Left renal cortex interstitium (tissue), 4 donors: ENCODE results near the gene ZXDC. TPM values are rescaled to one million over a fixed set of nuclear protein-coding genes. Genes with fewer than 3 reads are reported as not detected.

ENCODE experiments used
- DNase-seq, 4 donors: peaks; one replicate each; pipeline ENCODE4 v3.0.0-alpha.2; 2013; ENCODE audit warnings: low read depth in 4 of 4, low spot score in 2 of 4, missing footprints in 1 of 4
- polyA plus RNA-seq, 4 donors: library from polyadenylated mRNA; unstranded; fragments of 120-200 nt; gene quantifications; one replicate each; pipeline ENCODE4 v1.2.1, GENCODE V29; 2013; ENCODE audit not compliant: insufficient read length in 4 of 4

The ZXDC gene
- polyA plus RNA-seq, 4 donors, result 29.3 to 47.3 (median 35.9) TPM

DNA sequence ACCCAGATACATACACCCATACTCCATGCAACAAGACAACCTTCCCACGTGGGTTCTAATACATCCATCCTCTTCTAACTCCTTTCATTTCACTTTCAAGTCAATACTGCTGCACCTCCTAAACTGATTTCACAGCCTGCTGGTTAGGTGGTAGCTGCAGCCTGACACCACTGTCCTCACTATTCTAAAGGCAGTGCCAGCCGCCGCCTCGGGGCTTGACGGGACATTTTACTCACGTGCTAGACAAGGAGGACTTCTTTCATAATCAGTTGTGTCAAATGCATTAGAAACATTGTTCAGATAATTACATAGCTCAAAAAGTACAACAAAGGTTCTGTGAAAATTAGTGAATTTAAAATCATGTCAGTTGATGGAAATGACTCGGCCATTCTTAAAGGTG lies 35.6 kb upstream of the ZXDC start:
- DNase-seq, result no peak

DNA sequence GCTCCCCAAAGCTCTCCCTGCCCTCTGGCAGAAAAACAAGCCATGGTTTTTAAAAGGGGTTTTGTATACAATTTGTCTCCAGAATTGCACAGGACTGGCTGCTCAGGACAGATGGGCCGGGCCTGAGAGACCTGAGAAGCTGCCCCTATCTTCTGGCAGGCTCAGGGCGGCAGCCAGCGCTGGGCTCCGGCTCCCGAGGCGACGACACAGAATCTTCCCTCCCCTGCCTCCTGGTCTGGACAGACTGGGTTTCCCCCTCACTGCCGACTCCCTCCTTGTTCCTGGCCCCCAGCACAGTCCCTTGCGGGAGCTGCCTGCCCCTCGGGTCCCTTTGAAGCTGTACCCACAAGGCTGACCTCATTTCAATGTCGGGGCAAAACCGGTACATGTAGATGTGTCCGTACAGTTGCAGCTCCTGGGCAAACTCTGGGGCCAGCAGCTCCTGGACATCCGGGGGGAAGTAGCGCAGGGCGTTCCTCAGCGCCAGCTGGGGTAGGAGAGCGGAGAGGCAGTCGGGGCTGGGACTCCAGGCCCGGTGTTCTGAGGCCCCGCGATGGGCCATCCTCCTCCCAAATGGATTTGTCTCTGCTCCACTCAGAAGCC lies 34.7 kb upstream of the ZXDC start:
- no peak for DNase-seq

DNA sequence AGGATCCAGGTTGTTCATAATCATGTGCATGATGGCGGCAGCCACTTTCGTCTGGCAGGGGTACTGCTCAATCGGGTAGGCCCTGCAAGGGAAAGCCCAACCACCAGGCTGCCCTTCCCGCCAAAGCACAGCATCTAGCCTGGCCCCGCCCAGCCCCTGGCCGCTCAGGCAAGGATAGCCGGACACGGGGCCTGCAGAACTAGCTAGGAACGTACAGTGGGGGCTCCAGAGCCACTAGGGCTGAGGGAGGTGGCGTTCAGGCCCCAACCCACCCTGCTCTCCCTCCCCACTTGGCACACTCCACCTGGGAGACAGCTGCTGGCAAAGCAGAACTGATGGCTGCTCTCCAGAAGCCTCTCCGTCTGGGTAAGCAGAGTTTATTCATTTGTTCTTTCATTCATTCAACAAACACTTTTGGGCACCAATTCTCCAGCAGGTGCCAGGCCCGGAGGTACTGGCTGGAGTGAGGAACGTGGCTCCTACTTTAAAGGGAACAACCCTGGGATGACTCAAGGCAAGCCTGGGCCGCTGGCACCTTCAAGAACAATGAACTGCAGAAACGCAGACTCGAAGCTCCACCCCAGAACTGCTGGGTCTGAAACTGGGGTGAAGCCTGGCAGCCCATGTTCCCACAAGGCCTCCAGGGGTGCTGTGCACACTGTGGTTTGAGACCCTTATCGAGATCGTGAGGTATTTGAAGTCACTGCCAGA lies 34.1 kb upstream of the ZXDC start:
- DNase-seq, result no peak

DNA sequence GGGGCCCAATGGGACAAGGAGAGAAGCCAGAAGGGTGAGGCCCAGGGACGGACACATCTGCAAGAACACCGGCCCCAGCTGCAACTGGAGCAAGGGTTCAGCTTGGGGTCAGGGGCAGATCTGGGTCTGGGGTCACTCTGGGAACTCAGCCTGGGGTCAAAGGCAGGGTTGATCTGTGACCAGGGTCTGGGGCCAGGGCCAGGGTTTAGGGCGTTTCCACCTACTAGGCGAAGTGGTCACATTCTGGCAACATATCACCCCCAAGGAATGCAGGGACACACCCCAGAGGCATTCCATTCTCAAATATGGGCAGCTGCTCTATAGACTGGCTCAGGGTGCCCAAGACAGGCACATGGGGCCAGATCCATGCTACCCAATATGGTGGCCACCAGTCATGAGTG lies 32.9 kb upstream of the ZXDC start:
- no peak for DNase-seq

DNA sequence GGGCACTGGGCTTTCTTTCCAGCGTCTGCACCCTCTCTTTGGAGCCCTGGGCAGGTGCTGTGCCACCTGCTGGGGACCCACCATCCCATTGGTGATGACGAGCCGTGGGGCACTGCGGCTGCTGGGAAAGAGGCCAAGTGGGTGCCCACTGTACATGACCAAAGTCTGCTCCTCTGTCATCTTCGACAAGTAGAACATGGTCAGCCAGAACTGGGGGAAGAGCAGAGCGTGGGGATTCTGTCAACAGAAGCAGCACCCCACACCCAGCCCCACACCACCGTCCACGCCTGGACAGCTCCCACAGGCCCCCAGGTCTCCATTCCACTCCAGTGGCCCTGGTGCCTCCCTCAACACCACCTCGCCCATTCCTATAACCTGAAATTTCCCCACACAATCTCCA lies 32.2 kb upstream of the ZXDC start:
- DNase-seq, result no peak

DNA sequence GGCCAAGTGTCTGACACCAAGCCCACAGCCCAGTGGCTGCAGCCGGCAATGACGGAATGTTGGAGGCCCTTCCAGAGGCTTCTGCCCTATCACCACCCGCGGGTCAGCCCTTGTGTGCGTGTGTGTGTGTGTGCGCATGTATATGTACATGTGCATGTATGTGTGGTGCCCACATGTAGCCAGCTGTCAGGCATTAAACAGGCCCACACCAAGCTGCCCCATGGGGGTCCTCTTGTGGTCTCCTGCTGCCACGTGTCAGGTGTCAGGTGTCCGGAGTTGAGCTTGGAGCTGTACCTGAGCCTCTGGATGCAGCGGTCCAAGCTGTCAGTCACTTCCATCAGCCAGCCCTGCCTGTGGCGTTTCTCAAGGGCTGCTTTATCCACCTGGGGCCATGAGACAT lies 28.0 kb upstream of the ZXDC start:
- no peak for DNase-seq

DNA sequence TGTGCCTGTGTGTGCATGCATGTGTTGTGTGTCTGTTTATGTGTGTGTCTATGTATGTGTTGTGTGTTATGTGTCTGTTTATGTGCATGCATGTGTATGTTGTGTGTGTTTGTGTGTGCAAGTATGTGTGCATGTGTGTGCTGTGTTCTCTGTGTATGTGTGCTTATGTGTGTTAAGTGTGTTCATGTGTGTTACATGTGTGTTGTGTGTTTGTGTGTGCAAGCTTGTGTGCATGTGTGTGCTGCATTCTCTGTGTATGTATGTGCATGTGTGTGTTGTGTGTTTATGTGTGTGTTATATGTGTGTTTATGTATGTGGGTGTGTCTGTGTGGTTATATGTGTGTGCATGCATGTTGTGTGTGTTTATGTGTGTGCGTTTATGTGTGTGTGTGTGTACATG lies 27.0 kb upstream of the ZXDC start:
- no peak for DNase-seq

DNA sequence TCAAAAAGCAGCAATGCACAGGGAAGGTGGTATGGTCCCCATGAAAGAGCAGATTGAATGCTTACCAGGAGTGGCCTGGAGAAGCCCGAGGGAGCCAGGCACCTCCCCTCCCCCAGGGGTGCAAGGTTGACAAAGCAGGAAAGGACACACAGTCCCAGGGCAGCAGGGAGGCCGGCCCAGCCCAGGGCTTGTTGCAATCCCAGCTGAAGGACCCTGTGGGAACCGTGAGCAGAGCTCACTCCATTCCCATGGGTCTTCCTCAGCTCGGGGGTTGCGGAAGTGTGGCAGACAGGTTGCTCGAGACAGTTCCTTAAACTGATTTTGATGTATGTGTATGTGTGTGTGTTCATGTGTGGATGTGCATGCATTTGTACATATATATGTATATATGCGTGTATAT lies 26.0 kb upstream of the ZXDC start:
- DNase-seq, result no peak

DNA sequence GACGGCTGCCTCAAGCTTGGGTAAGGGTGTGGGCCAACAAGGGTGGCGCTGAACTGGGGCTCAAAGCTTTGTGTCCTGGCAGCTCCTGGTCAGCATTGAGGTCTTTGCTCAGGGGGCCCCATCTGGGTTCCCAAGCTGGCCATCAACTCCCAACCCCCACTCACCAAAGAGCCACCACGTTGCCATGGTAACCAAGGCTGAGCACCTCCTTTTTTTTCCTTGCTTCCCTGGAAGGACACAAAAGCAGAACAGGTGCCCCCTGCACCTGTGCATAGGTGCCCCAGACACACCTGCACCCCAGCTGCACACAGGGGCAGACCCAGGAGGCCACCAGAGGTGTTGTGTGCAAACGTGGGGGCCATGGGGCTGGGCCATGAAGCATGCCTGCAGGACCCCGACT lies 25.4 kb upstream of the ZXDC start:
- DNase-seq, result no peak

DNA sequence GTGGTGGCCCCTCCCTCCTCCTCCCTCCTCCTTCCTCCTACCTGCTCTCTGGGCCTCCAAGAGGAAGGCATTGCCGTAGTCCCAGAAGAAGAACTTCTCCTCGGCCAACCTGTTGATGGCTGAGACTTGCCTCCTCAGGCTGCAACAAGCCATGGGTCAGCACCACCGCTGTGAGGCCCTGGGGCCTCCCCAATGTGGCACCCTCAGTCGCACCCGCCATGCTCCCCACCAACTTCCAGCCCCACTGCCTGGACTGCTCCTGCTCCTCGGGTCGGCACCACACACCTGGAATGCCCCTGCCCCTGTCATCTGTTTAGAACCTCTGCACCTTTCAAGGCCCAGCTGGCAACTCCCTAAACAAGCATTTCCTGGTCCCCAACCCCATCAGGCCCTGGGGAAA lies 24.3 kb upstream of the ZXDC start:
- no peak for DNase-seq

DNA sequence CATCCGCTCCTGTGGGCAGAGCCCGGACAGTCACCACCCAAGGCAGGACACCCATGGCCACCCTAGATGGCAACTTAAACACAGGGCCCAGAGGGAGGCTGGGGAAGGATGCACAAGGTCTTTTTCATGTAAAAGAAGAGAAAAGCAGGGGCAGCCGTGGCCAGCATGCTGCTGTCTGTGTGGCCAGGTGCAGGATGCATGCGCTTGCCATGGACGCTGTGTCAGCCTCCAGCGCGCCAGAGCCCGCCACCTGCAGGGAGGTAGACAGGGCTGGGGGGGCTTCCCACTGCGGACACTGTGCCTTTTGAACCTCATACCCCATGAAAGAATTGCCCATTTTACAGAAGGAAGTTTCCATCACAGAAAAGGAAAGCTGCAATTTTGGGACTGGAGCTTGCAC lies 23.7 kb upstream of the ZXDC start:
- DNase-seq, result no peak

DNA sequence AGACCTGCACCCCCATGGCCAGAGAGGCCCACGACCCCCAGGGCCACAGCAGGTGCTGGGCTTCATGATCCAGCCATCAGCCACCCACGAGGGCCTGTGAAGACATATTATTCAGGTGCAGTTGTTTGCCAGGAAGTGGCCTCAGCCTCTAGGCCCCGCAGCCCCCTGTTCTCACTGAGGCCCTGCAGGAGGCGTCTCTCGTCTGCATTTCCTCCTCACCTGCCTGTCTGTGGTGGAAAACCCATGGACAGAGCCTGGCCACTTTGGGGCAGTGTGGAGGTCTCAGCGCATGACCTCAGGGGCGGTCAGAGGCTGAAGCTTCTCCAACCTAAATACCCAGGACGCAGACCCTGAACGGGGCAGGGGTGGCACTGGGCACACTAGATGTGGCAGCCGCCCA lies 23.2 kb upstream of the ZXDC start:
- no peak for DNase-seq

DNA sequence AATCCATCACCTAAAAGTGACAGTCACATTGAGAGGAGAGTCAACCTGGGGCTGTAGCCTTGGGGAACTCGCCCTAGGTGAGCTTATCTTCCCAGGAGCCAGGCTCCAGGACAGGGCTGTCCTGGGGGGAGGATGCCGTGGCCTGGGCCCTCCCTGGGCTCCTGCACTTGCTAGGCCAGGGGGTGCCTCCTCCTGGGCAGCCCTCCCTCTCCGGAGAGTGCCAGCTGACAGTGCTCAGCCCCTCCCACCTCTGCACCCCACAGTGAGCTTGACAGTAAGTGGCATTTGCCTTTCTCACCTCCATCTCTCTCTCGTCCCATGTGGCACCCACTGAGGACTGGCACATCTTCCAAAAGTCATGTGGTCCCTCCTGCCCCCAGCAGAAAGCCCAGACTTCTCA lies 22.8 kb upstream of the ZXDC start:
- DNase-seq, result no peak

DNA sequence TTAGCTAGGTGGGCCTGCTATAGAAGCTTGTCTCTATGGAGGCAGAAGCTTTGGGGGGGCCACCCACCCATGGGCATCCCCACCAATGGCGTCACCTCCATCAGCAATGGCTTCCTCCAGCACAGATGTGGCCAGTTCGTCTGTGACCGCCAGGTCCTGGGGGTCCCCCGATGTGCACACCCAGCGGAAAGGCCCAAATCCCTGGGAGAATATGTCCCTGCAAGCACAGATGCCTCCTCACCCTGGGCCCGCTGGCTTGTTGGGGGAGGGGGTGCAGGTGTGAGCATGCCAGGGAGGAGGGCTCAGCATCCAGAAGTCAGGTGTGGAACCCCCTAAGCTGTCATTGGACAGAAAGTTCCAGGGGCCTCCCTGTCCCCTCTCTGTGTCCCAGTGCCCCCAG lies 22.3 kb upstream of the ZXDC start:
- no peak for DNase-seq

DNA sequence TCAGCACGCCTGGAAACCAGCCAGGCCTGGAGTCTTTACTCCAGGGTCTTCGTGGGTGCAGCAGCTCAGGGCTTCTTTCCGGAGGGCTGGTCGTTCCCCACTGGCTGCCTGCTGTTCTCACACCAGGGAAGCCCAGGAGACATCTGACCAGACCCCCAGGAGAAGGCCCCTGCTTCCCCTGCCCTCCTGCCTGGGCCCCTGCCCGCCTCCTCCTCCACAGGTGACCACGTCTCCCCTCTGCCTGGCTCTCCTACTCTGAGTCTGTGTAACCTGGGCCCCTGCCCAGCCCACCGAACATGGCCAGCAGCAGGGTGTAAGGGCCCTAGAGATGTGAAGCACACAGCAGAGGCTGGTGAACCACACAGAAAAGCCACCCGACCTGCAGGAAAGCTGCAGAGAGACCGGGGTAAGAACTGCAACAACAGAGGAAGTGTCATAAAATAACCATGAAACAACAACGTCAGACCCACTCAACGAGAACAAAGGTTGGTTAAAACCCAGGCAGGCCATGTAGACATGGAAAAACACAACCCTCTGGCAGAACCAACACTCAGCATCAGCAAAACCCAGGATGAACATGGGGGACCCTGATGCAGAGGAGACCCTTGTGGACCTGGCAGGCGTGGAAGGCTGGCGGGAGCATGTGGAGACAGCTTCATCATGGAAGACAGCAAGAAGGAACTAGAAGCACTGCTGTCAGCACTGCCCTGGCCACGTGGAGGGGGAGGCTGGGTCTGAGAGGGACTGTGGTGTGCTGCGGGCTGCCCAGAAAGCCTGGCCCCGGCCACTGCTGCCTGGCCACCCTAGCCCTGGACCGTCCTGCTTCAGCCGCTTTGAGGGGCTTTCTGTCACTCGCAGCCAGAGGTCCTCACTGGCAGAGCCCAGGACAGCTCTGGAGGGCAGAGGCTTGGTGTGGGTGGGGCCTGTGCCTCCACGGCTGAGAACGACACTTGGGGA lies 21.5 kb upstream of the ZXDC start:
- no peak for DNase-seq

DNA sequence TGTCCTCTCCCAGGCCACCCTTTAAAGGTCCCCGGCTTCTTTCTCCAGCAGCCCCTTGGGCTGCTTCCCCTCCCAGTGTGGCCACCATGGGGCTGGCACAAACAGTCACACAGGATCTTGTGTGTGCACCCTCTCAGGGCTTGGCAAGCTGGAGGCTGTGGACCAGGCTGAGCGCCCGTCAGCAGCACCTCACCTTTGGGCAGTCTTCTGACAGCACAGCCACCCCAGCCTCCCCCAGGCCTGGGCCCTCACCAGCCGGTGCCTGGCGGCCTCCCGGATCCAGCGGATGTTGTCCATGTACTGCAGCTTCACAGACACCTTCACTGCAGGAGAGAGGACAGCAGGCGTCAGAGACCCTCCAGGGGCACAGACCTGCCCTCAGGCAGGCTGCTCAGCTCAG lies 20.1 kb upstream of the ZXDC start:
- no peak for DNase-seq

DNA sequence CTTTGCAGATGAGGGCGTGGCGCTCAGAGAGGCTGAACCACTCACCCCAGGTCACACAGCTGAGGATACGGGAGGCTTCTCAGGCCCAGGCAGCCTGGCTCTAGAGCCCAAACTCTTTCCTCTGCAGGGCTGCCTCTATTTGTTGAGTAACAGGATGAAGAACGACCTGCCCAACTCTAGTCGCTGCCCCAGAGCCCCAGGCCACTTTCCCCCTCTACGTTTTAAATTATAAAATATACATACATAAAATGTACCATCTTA lies 19.2 kb upstream of the ZXDC start:
- DNase-seq, result no peak

DNA sequence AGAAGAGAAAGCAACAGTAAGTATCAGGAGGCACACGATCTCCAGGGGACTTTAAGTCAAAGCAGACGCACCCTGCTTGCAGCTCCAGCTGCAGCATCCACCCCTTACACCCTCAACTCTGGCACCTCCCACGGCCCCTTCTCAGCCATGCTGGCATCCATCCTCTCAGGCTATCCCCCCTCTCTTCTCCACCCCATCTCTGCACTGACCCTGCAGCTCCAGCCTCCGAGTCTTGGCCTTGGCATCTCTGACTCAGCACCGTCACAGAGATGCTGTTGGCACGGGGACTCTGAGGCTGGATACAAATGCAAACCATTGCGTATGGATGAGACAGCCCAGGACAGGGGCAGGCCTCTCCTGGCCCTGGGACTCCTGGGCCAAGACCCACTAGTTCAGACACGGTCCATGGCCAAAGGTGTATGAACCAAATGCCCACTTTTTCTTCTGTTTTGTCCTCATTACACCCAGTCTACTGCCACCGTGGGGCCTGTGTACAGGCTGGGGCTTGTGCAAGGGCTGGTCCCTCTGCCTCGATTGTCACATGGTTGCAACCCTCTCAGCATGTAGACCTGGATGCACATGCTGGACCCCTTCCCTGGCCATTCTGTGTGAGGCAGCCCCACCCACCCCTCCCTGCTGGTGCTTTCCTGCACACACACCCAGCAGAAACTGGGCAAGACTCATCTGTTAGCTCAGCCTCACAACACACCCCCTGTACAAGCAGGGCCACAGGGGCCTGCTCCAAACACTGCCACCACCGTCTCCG lies 18.7 kb upstream of the ZXDC start:
- no peak for DNase-seq

DNA sequence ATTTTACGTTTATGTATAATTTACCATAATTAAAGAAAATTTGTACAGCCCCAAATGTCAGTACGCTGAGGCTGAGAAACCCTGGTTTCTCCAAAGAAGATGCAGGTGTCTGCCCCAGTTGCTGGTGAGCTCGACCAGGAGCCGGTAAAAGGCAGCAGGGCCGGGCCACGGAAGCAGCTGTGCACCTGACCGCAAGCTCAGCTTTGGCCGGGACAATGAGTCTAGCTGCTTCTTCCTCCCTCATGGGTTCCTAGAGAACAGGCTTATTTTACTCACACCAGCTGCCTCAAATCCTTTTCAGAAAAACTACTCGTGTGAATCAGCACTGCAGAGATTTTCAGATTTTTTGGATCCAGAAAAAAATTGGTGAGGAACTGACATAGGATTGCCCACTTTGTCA lies 18.0 kb upstream of the ZXDC start:
- no peak for DNase-seq

DNA sequence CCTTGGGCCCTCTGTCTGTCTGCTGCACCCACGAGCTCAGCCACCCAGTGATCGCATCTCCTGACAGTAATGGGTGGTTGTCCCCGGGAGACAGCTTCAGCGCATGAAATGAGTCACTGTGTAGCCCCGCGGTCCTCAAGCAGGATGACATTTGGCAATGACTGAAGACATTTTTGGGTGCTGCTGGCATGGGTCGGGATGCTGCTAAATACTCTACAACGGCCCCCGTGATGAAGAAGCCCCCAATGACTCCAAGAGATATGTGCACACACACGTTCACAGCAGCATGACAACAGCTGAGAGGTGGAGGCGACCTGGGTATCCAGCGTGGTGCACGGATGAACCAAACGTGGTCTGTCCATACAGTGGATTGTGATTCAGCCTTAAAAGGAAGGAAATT lies 17.4 kb upstream of the ZXDC start:
- DNase-seq, result no peak
